Left kidney (tissue), 2 donors: ENCODE results near the gene SYNE3. TPM values are rescaled to one million over a fixed set of nuclear protein-coding genes. Genes with fewer than 3 reads are reported as not detected.
A peak's percentile ranks its signal among the peaks of the same experiment; 100 is the strongest.

Source experiments
- DNase-seq: peaks from one replicate; pipeline ENCODE4 v3.0.0-alpha.2; 2013
- polyA plus RNA-seq: library from polyadenylated mRNA; unstranded; fragments of 120-200 nt; gene quantifications from one replicate; pipeline ENCODE4 v1.2.1, GENCODE V29; 2013; ENCODE audit not compliant: insufficient read length

Gene SYNE3
- polyA plus RNA-seq, 1 donor, result 2.5 TPM

DNA sequence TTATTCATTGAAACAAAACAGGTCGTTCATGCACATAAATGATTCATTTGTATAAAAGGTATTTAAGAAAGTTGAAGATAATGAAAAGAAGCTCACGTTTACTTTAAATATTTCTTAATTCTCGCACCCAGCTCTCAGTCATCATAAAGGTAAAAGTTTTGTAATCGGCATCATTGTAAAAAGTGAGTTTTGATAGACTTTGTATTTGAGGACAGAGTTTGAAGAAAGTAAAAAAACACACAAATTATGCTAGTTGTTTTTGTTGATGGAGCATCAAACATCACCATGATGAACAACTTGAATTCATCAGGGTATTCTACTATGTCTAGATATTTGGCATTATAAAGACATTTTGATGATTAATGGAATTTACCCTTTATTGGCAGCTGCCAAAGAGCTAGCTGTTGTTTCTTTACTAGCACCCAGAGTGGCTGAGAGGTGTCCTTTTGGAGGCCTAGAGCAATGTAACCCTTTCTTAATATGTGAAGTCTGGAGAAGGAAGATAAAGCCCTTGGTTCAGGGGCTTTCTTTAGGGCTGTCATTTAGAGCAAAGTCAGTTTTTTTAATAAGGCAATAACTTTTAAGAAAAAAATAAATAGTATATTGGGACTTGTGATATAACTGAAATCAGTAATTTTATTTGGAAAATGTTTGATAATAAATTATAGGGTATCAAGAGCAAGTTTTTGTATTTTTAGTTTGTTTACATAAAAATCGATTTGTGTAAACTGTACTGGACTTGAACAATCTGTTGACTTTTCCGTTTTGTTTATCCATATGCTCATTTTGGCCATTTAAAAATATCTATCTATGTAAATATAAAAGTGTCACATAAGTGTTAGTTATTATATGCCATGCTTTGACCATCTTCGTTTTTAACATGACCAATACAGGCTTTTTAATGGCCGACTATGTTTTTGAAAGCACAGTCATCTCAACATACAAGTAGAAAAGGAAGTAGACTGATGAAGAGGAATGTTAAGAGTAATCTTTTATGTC is 25.8 kb upstream of the SYNE3 start:
- no peak for DNase-seq

GRCh38 chr14:95541346-95541745 is 24.9 kb upstream of the SYNE3 start:
- no peak for DNase-seq

- DNase-seq, result no peak
Measured at GRCh38 chr14:95540236-95540855, 23.9 kb upstream of the SYNE3 start.

GRCh38 chr14:95538801-95539509 is 22.5 kb upstream of the SYNE3 start:
- no peak for DNase-seq

DNA sequence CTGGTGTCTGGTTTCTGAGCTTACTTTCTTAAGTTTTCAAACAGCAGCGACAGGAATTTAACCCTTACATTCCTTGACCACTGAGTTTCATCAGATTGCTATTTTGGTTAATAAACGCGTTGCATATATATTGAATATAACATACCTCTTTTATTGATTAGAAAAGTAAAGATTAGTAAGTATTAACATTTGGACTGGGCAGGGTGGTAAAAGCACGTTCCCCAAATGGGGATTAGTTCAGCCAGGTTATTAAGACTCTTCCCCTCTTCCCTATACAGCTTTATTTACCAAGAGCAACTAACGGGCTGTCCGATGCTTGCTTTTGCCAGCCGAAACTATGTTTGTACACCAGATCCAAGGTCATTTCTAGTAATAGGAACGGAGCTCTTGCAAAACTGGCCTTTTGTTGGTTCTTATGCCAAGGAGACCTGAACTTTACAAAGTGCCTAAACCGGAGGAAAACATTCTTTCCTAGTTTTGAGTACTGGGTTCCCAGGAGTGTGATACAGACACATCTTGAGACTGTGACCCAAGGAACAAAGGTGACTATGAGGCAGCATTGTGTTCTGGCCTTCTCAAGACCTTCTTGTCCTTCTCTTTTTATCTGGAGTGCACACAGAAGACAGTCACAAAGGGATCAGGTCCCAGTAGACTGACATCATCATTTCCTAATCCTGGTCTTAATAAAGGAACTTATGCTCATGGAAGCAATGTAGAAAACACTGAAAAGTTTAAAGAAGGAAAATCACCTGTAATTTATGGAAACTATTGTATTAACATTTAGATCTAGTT is 21.0 kb upstream of the SYNE3 start:
- DNase-seq, result no peak

- no peak for DNase-seq
Measured at GRCh38 chr14:95536671-95537070, 20.2 kb upstream of the SYNE3 start.

- DNase-seq, result no peak
Measured at GRCh38 chr14:95536036-95536593, 19.7 kb upstream of the SYNE3 start.

DNA sequence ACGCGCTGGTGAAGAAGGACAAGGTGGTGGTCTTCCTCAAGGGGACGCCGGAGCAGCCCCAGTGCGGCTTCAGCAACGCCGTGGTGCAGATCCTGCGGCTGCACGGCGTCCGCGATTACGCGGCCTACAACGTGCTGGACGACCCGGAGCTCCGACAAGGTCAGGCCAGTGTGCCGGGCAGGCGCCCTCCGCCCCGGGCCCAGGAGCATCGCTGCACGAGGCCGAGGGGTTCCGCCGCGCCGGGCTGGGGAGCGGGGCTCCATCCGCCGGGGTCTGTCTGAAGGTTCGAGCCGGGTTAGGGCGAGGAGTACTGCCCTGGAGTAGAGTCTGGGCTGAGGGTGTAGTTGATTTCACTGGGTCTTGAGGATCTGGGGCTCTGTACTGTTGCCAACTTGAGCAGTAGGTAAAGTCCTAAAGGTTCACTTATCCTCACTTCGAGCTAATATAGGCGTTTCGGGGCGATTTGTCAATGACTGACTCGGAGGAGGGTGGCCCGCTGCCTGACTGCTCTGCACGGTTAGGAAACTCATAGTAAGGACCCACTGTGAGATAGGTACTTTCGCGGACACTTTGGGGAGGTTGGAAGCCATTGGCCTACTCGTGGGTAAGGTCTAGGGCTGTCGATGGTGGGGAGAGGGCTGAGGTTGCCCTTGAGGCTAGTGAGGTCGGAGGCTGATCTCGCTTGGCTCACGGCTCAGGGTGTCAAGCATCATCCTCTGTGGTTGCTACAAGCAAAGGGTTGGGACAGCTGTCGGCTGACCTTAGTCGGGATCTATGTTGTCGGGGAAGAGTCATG is 19.0 kb upstream of the SYNE3 start:
- DNase-seq, result peak; percentile 11

GRCh38 chr14:95534299-95535225 is 18.1 kb upstream of the SYNE3 start, which contains the start of gene GLRX5:
Gene GLRX5, plus strand, starts transcription at chr14:95535050. Its CDS starts 40 bp downstream, at chr14:95535090.
- DNase-seq, result peak; percentile 100

GRCh38 chr14:95533822-95534221 is 17.4 kb upstream of the SYNE3 start:
- no peak for DNase-seq

GRCh38 chr14:95533391-95533821 is 17.0 kb upstream of the SYNE3 start:
- DNase-seq, result no peak

DNA sequence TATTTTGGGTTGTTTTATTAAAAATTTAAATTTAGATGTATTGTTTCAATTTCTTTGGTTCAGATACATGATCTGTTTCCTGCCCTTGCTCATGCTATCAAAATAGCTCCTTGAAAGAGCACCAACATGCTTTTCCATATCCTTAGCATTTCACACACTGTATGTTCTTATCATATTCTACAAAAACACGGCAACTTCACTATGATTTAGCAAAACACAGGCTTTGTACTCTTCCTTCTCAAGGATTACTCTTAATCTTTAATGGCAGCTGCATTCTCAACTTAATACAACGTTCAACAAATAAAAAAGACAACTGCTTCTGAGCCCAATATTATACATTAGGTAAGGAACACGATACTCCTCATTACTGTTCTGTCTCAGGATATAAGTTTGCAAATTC is 15.5 kb upstream of the SYNE3 start:
- DNase-seq, result no peak

GRCh38 chr14:95531473-95531872 is 15.0 kb upstream of the SYNE3 start:
- DNase-seq, result no peak

DNA sequence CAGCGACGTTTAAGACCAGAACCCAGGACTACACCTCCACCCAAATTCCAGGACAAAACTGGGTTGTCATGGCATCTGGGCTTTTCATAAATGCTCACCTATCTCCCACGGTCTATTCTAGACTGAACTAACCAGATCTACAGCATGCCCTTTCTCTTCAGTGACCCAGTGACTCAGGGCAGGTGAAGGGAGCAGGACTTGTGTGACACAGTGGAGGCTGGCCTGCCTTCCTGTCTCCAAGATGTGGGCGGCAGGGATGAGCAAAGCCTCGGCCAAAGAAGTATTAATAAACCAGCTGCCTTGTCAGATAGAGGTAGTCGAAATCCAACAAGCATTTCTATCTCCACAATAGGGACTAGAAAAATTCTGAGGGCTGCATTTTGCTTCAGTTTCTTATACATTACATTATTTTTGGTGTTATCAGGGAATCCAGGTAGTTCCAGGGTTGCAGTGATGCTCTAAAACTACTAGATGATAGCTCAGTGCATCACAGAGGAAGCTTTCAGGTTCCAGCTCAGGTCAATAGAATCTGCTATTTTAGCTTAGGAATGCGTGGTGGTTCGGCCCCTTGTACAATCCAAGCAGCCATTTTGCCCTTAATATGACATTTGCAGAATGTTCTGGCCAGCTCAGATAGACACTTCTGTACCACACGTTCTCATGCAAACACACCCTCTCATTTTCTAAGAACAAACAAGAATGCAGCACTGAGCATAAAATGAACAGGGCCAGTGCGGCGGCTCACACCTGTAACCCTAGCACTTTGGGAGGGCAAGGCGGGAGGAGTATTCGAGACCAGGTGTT is 14.2 kb upstream of the SYNE3 start:
- no peak for DNase-seq

- DNase-seq, result no peak
Measured at GRCh38 chr14:95529216-95529615, 12.8 kb upstream of the SYNE3 start.

GRCh38 chr14:95527387-95528002 is 11.0 kb upstream of the SYNE3 start:
- DNase-seq, result no peak

GRCh38 chr14:95526483-95527386 is 10.3 kb upstream of the SYNE3 start:
- no peak for DNase-seq
